ENCODE results near the gene STRN4.

GRCh38 chr19:46791944-46792343 lies 45.7 kb upstream of the STRN4 start:
- TF ChIP-seq POLR2AphosphoS5 (IDR thresholded peaks at IDR 0.05), result no peak
- no peak for TF ChIP-seq CTCF (IDR thresholded peaks at IDR 0.05)
- no peak for TF ChIP-seq POLR2A (IDR thresholded peaks at IDR 0.05)
